Hypothalamus (tissue), 51 donors: Measurements from ENCODE around the gene CHIC2.

Source experiments
- DNase-seq, 51 donors: peaks; one replicate each; lab custom pipeline; 2025; lab: John Stamatoyannopoulos, UW

Gene CHIC2

GRCh38 chr4:54093324-54094240 lies 29.2 kb upstream of the CHIC2 start:
- no peak for DNase-seq

- DNase-seq: no peak
These were observed 28.3 kb upstream of the CHIC2 start for GRCh38 chr4:54092405-54093323.

- peak in 47 of 51 donors; percentile 6 to 92 (median 46) for DNase-seq
These were observed 27.4 kb upstream of the CHIC2 start for GRCh38 chr4:54091637-54092404.

- DNase-seq: peak in 12 of 51 donors; percentile 3 to 31 (median 14)
These were observed 26.6 kb upstream of the CHIC2 start for GRCh38 chr4:54090804-54091623.

- no peak for DNase-seq
These were observed 26.0 kb upstream of the CHIC2 start for GRCh38 chr4:54090404-54090803.

- DNase-seq: no peak
These were observed 25.5 kb upstream of the CHIC2 start for GRCh38 chr4:54089875-54090274.

- peak in 38 of 51 donors; percentile 6 to 84 (median 50) for DNase-seq
These were observed 20.9 kb upstream of the CHIC2 start for GRCh38 chr4:54085284-54085683.

- DNase-seq: no peak
These were observed 17.8 kb upstream of the CHIC2 start for GRCh38 chr4:54082168-54082567.

GRCh38 chr4:54077812-54078211 lies 13.4 kb upstream of the CHIC2 start:
- no peak for DNase-seq

- DNase-seq: no peak
These were observed 12.3 kb upstream of the CHIC2 start for GRCh38 chr4:54076673-54077072.

GRCh38 chr4:54074381-54074780 lies 10.0 kb upstream of the CHIC2 start:
- DNase-seq: no peak

- no peak for DNase-seq
These were observed 9.0 kb upstream of the CHIC2 start for GRCh38 chr4:54073271-54073880.

GRCh38 chr4:54067166-54067565 lies 2.8 kb upstream of the CHIC2 start:
- DNase-seq: peak in 1 of 51 donors; percentile 45

GRCh38 chr4:54066718-54067129 lies 2.3 kb upstream of the CHIC2 start:
- DNase-seq: no peak

GRCh38 chr4:54066088-54066415 lies 1.6 kb upstream of the CHIC2 start:
- DNase-seq: no peak

- no peak for DNase-seq
These were observed 1.1 kb upstream of the CHIC2 start for GRCh38 chr4:54065282-54066087.

- DNase-seq: peak in 32 of 51 donors; percentile 5 to 72 (median 36)
These were observed 578 bp downstream of the CHIC2 start for GRCh38 chr4:54063737-54064316.

GRCh38 chr4:54063229-54063628 lies 1.2 kb downstream of the CHIC2 start:
- no peak for DNase-seq
